Measurements from ENCODE around the gene MKLN1. TPM values are rescaled to one million over a fixed set of nuclear protein-coding genes. Genes with fewer than 3 reads are reported as not detected.
"Not testable (repeated sequence)": the region's sequence is repeated elsewhere in the genome, so short reads cannot be mapped to it uniquely, and the experiment has no call there.

MKLN1 gene
- total RNA-seq, 2 donors from 2014 or later = 46.7 to 56.2 TPM

- Mint-ChIP-seq H3K27me3 (peaks cover 3 to 8% of the 10 kb centered on the region in 2 donors), H3K4me1 (ENCODE audit: low read depth in 2 of 2) (no peaks in the 10 kb centered on the region), H3K27ac (no peak overlapping the region), H3K4me3 (no peak overlapping the region), H3K9me3 (no peaks in the 10 kb centered on the region), H3K36me3 (no peaks in the 10 kb centered on the region)
- DNase-seq (ENCODE audit: low spot score) (no peak), ATAC-seq (no peak)
Observed at GRCh38 chr7:131300572-131301466, 26.9 kb upstream of the MKLN1 start.

- no peak for DNase-seq (ENCODE audit: low spot score)
- peaks cover 8% of the 10 kb centered on the region for H3K36me3 Mint-ChIP-seq
- no peak overlapping the region for H3K4me3 Mint-ChIP-seq
- no peaks in the 10 kb centered on the region for H3K4me1 Mint-ChIP-seq (ENCODE audit: low read depth in 2 of 2)
- H3K9me3 Mint-ChIP-seq = peaks cover 8% of the 10 kb centered on the region
- no peak overlapping the region for H3K27ac Mint-ChIP-seq
- H3K27me3 Mint-ChIP-seq = peaks cover 3 to 8% of the 10 kb centered on the region in 2 donors
- no peak for ATAC-seq
Observed at GRCh38 chr7:131302446-131302845, 25.2 kb upstream of the MKLN1 start.

GRCh38 chr7:131302876-131303707 lies 24.6 kb upstream of the MKLN1 start:
- Mint-ChIP-seq H3K27me3 (peaks cover 3 to 8% of the 10 kb centered on the region in 2 donors), H3K4me1 (ENCODE audit: low read depth in 2 of 2) (no peaks in the 10 kb centered on the region), H3K27ac (no peak overlapping the region), H3K4me3 (no peak overlapping the region), H3K36me3 (peaks cover 8% of the 10 kb centered on the region), H3K9me3 (peaks cover 8% of the 10 kb centered on the region)
- ATAC-seq = no peak
- DNase-seq (ENCODE audit: low spot score) = no peak

GRCh38 chr7:131305152-131305551 lies 22.5 kb upstream of the MKLN1 start:
- no peaks in the 10 kb centered on the region for H3K4me1 Mint-ChIP-seq (ENCODE audit: low read depth in 2 of 2)
- no peak overlapping the region for H3K27ac Mint-ChIP-seq
- no peak for ATAC-seq
- H3K9me3 Mint-ChIP-seq = peaks cover 8% of the 10 kb centered on the region
- DNase-seq (ENCODE audit: low spot score) = no peak
- H3K36me3 Mint-ChIP-seq = peaks cover 8% of the 10 kb centered on the region
- H3K4me3 Mint-ChIP-seq = no peak overlapping the region
- H3K27me3 Mint-ChIP-seq = peaks cover 0 to 2% of the 10 kb centered on the region in 2 donors

- H3K4me3 Mint-ChIP-seq; DNase-seq (ENCODE audit: low spot score); H3K4me1 Mint-ChIP-seq (ENCODE audit: low read depth in 2 of 2); H3K27ac Mint-ChIP-seq; H3K36me3 Mint-ChIP-seq; H3K27me3 Mint-ChIP-seq; ATAC-seq; H3K9me3 Mint-ChIP-seq: not testable (repeated sequence)
Observed at GRCh38 chr7:131306041-131306440, 21.6 kb upstream of the MKLN1 start.

- ATAC-seq (no peak), DNase-seq (ENCODE audit: low spot score) (no peak)
- Mint-ChIP-seq H3K4me1 (ENCODE audit: low read depth in 2 of 2) (no peaks in the 10 kb centered on the region), H3K27me3 (no peaks in the 10 kb centered on the region), H3K4me3 (no peak overlapping the region), H3K27ac (no peak overlapping the region), H3K36me3 (peaks cover 8% of the 10 kb centered on the region), H3K9me3 (peaks cover 8% of the 10 kb centered on the region)
Observed at GRCh38 chr7:131306777-131307176, 20.9 kb upstream of the MKLN1 start.

GRCh38 chr7:131307627-131308026 lies 20.0 kb upstream of the MKLN1 start:
- peaks cover 8% of the 10 kb centered on the region for H3K9me3 Mint-ChIP-seq
- no peaks in the 10 kb centered on the region for H3K4me1 Mint-ChIP-seq (ENCODE audit: low read depth in 2 of 2)
- ATAC-seq (no peak), DNase-seq (ENCODE audit: low spot score) (no peak)
- peaks cover 8% of the 10 kb centered on the region for H3K36me3 Mint-ChIP-seq
- no peaks in the 10 kb centered on the region for H3K27me3 Mint-ChIP-seq
- no peak overlapping the region for H3K4me3 Mint-ChIP-seq
- no peak overlapping the region for H3K27ac Mint-ChIP-seq

GRCh38 chr7:131312838-131313237 lies 14.8 kb upstream of the MKLN1 start:
- Mint-ChIP-seq H3K36me3 (peaks cover 5% of the 10 kb centered on the region), H3K4me1 (ENCODE audit: low read depth in 2 of 2) (no peaks in the 10 kb centered on the region), H3K27me3 (peaks cover 10 to 13% of the 10 kb centered on the region in 2 donors), H3K4me3 (no peak overlapping the region), H3K27ac (no peak overlapping the region), H3K9me3 (no peaks in the 10 kb centered on the region)
- ATAC-seq (no peak), DNase-seq (ENCODE audit: low spot score) (no peak)

GRCh38 chr7:131320603-131321002 lies 7.1 kb upstream of the MKLN1 start:
- Mint-ChIP-seq H3K9me3 (no peaks in the 10 kb centered on the region), H3K36me3 (peaks cover 11% of the 10 kb centered on the region), H3K27me3 (peaks cover 22 to 25% of the 10 kb centered on the region in 2 donors), H3K27ac (no peak overlapping the region), H3K4me3 (no peak overlapping the region), H3K4me1 (ENCODE audit: low read depth in 2 of 2) (peaks cover 2 to 8% of the 10 kb centered on the region in 2 donors)
- ATAC-seq (no peak), DNase-seq (ENCODE audit: low spot score) (no peak)

GRCh38 chr7:131321656-131322055 lies 6.0 kb upstream of the MKLN1 start:
- Mint-ChIP-seq H3K4me3 (no peak overlapping the region), H3K36me3 (peaks cover 10% of the 10 kb centered on the region), H3K27me3 (peaks cover 16 to 19% of the 10 kb centered on the region in 2 donors), H3K9me3 (no peaks in the 10 kb centered on the region), H3K4me1 (ENCODE audit: low read depth in 2 of 2) (peaks cover 5 to 15% of the 10 kb centered on the region in 2 donors), H3K27ac (no peak overlapping the region)
- DNase-seq (ENCODE audit: low spot score) = no peak
- ATAC-seq = no peak

GRCh38 chr7:131322061-131322460 lies 5.6 kb upstream of the MKLN1 start:
- no peak overlapping the region for H3K27ac Mint-ChIP-seq
- peaks cover 12 to 15% of the 10 kb centered on the region in 2 donors for H3K27me3 Mint-ChIP-seq
- H3K9me3 Mint-ChIP-seq = no peaks in the 10 kb centered on the region
- peaks cover 6% of the 10 kb centered on the region for H3K36me3 Mint-ChIP-seq
- no peak for DNase-seq (ENCODE audit: low spot score)
- ATAC-seq = no peak
- H3K4me3 Mint-ChIP-seq = no peak overlapping the region
- H3K4me1 Mint-ChIP-seq (ENCODE audit: low read depth in 2 of 2) = peaks cover 9 to 19% of the 10 kb centered on the region in 2 donors

GRCh38 chr7:131322861-131323260 lies 4.8 kb upstream of the MKLN1 start:
- H3K9me3 Mint-ChIP-seq = no peaks in the 10 kb centered on the region
- H3K36me3 Mint-ChIP-seq = peaks cover 6% of the 10 kb centered on the region
- ATAC-seq (no peak), DNase-seq (ENCODE audit: low spot score) (no peak)
- H3K27ac Mint-ChIP-seq = no peak overlapping the region
- H3K4me1 Mint-ChIP-seq (ENCODE audit: low read depth in 2 of 2) = peaks cover 14 to 24% of the 10 kb centered on the region in 2 donors
- no peak overlapping the region for H3K4me3 Mint-ChIP-seq
- H3K27me3 Mint-ChIP-seq = peaks cover 9 to 15% of the 10 kb centered on the region in 2 donors

- Mint-ChIP-seq H3K4me1 (ENCODE audit: low read depth in 2 of 2) (peaks cover 31 to 47% of the 10 kb centered on the region in 2 donors), H3K4me3 (peak overlapping the region; percentile 46), H3K36me3 (peaks cover 5% of the 10 kb centered on the region), H3K9me3 (no peaks in the 10 kb centered on the region), H3K27ac (peak overlapping the region; percentile 44 to 61), H3K27me3 (peaks cover 0 to 6% of the 10 kb centered on the region in 2 donors)
- DNase-seq (ENCODE audit: low spot score) (no peak), ATAC-seq (no peak)
Observed at GRCh38 chr7:131325179-131325840, 2.4 kb upstream of the MKLN1 start.

All from natural killer cell treated with Interleukin-12 subunit alpha and Interleukin-12 subunit beta and Interleukin-15 and Interleukin-18, amount 100 ng/mL, for 72 hours (primary cell).